ENCODE results near the gene LOC128125822.

LOC128125822 gene

DNA sequence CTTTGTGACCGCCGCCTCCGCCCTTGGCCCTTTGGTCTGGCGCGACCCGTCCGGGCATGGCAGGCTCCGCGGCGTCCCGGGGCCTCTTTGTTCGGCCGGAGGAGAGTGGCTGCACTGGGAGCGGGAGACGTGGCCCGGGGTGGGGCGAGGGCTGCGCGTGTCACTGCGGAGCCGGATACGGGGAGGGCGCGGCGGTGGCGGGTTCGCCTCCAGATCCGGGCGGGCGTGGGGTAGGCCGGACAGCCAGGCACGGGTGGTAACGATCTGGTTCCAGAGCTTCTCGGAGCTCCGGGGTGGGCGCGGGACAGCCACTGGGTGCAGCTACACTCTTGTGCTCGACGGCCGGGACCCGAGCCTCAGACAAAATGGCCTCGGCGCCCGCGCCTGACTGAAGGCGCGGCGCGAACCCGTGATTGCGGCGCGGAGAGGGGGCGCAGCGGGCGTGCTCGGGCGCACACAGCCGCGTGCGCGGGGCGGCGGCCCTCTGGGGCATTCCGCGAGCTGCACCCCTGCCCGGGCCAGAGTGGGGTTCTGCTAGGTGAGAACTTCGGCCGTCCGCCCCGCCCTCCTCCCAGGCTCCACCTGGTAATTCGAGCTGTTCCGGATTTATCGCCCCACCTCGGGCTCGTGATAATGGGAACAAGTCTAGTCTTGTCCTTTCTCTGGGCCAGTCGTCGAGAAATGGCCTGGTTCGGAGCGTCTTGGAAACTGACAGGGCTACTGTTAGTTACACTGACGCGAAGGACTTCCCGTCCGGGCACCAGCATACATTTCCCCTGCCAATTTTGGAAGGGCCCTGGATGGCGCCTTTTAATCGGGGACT is 1.0 kb downstream of the LOC128125822 start:
- H3K27ac ChIP-seq (ENCODE audit: low read depth, low read length), result peak overlapping the region; percentile 97
- Mint-ChIP-seq H3K27ac (peak overlapping the region; percentile 89 to 100 (median 97)), H3K4me3 (peak overlapping the region; percentile 87 to 96 (median 94)), H3K27me3 (no peaks in the 10 kb centered on the region), H3K4me1 (peaks cover 21 to 51% (median 42%) of the 10 kb centered on the region in 7 donors), H3K36me3 (peaks cover 0 to 15% (median 10%) of the 10 kb centered on the region in 5 donors), H3K9me3 (peaks cover 0 to 5% (median 0%) of the 10 kb centered on the region in 11 donors)
- H3K9me3 ChIP-seq (ENCODE audit: control insufficient read depth in 2 of 3, low read length in 3 of 3), result no peaks in the 10 kb centered on the region
- DNase-seq, result peak; percentile 55 to 79 (median 74)
- peaks cover 10 to 16% of the 10 kb centered on the region in 2 donors for H3K4me1 ChIP-seq (ENCODE audit: control insufficient read depth in 2 of 2, insufficient read depth in 2 of 2, low read length in 2 of 2)
- no peaks in the 10 kb centered on the region for H3K27me3 ChIP-seq (ENCODE audit: control insufficient read depth in 2 of 2, insufficient read depth in 2 of 2, low read length in 2 of 2)
- intact Hi-C loops (cut with micrococcal nuclease), result loop anchor here (1.0 to 5.0 kb wide), 5 partner anchors 25 to 221 kb away; no protein-coding TSS in a partner anchor
- POLR2A ChIA-PET, result interaction anchor here (0.6 to 2.5 kb wide), 11 partner anchors 10 to 103 kb away, joined by 3 to 35 read pairs (median 4); partner anchors contain the start of gene PHF3
- CTCF ChIA-PET, result interaction anchor here (0.6 to 2.1 kb wide), 7 partner anchors 11 to 221 kb away, joined by 3 to 15 read pairs (median 4); partner anchors contain the start of gene PHF3
- ATAC-seq, result peak; percentile 28
- peak overlapping the region; percentile 81 for H3K4me3 ChIP-seq (ENCODE audit: low read length)
- H3K36me3 ChIP-seq (ENCODE audit: control insufficient read depth in 2 of 3, insufficient read depth in 3 of 3, low read length in 3 of 3), result peaks cover 4 to 18% (median 5%) of the 10 kb centered on the region in 3 experiments

DNA sequence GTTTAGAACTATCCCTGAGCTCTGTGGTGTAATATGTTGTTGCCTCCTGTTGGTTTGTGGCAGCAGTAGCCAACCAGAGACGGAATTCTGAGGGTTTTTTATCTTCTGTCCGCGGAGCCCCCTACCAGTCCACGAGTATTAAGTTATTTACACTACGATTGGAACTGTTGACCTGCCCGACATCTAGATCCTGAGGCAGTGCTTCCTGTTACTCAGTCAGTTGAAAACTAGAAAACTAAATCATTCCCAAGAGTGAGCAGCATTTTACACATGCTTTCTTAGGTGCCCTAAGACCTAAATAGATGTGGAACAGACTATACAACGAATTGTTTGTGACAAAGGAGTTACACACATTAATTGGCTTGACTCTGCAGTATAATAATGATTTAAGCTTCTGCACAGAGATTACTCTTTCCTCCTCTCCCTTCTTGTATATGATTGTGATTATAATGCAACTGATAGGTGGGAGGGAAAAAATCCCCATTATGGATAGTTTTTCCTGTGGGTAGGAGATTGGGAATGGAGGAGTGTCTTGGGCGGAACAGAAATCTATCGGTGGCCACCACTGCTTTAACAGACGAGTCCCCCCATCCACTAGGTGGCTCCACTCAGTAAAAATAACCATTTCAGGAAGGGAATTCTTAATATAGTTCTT is 1.7 kb downstream of the LOC128125822 start:
- peaks cover 4 to 19% (median 5%) of the 10 kb centered on the region in 3 experiments for H3K36me3 ChIP-seq (ENCODE audit: control insufficient read depth in 2 of 3, insufficient read depth in 3 of 3, low read length in 3 of 3)
- peaks cover 10 to 16% of the 10 kb centered on the region in 2 donors for H3K4me1 ChIP-seq (ENCODE audit: control insufficient read depth in 2 of 2, insufficient read depth in 2 of 2, low read length in 2 of 2)
- DNase-seq (peak in 7 of 9 donors; percentile 19 to 50 (median 39)), ATAC-seq (no peak)
- peaks cover 0 to 5% (median 0%) of the 10 kb centered on the region in 11 donors for H3K9me3 Mint-ChIP-seq
- H3K36me3 Mint-ChIP-seq, result peaks cover 0 to 15% (median 10%) of the 10 kb centered on the region in 5 donors
- ChIA-PET CTCF (interaction anchor here (0.6 to 2.1 kb wide), 11 partner anchors 9 to 221 kb away, joined by 3 to 15 read pairs (median 4); partner anchors contain the start of gene PHF3), POLR2A (interaction anchor here (0.9 to 2.5 kb wide), 9 partner anchors 9 to 102 kb away, joined by 3 to 35 read pairs (median 4); partner anchors contain the start of gene PHF3)
- H3K27me3 Mint-ChIP-seq, result no peaks in the 10 kb centered on the region
- H3K4me3 Mint-ChIP-seq, result peak overlapping the region; percentile 87 to 96 (median 94)
- H3K27ac ChIP-seq (ENCODE audit: low read depth, low read length), result peak overlapping the region; percentile 97
- H3K27ac Mint-ChIP-seq, result peak overlapping the region; percentile 89 to 100 (median 97)
- intact Hi-C loops (cut with micrococcal nuclease), result loop anchor here (1.0 to 5.0 kb wide), 5 partner anchors 24 to 222 kb away; no protein-coding TSS in a partner anchor
- H3K27me3 ChIP-seq (ENCODE audit: control insufficient read depth in 2 of 2, insufficient read depth in 2 of 2, low read length in 2 of 2), result no peaks in the 10 kb centered on the region
- peaks cover 21 to 51% (median 42%) of the 10 kb centered on the region in 7 donors for H3K4me1 Mint-ChIP-seq
- peak overlapping the region; percentile 81 for H3K4me3 ChIP-seq (ENCODE audit: low read length)
- no peaks in the 10 kb centered on the region for H3K9me3 ChIP-seq (ENCODE audit: control insufficient read depth in 2 of 3, low read length in 3 of 3)

- Histone ChIP-seq H3K9me3 (ENCODE audit: control insufficient read depth in 2 of 3, low read length in 3 of 3) (no peaks in the 10 kb centered on the region), H3K27ac (ENCODE audit: low read depth, low read length) (no peak overlapping the region), H3K27me3 (ENCODE audit: control insufficient read depth in 2 of 2, insufficient read depth in 2 of 2, low read length in 2 of 2) (no peaks in the 10 kb centered on the region), H3K4me3 (ENCODE audit: low read length) (peak overlapping the region; percentile 81), H3K36me3 (ENCODE audit: control insufficient read depth in 2 of 3, insufficient read depth in 3 of 3, low read length in 3 of 3) (peaks cover 4 to 24% (median 7%) of the 10 kb centered on the region in 3 experiments), H3K4me1 (ENCODE audit: control insufficient read depth in 2 of 2, insufficient read depth in 2 of 2, low read length in 2 of 2) (peaks cover 10 to 16% of the 10 kb centered on the region in 2 donors)
- Mint-ChIP-seq H3K4me3 (peak overlapping the region; percentile 87 to 96 (median 94)), H3K27me3 (no peaks in the 10 kb centered on the region), H3K27ac (peak overlapping the region in 8 of 9 donors; percentile 89 to 100 (median 97)), H3K4me1 (peaks cover 21 to 51% (median 42%) of the 10 kb centered on the region in 7 donors), H3K9me3 (peaks cover 0 to 5% (median 0%) of the 10 kb centered on the region in 11 donors), H3K36me3 (peaks cover 0 to 15% (median 11%) of the 10 kb centered on the region in 5 donors)
- intact Hi-C loops (cut with micrococcal nuclease), result loop anchor here (5.0 kb wide), 2 partner anchors 67 to 113 kb away; no protein-coding TSS in a partner anchor
- ATAC-seq, result no peak
- ChIA-PET POLR2A (interaction anchor here (1.2 to 2.5 kb wide), 3 partner anchors 24 to 61 kb away, joined by 3 to 35 read pairs (median 4); partner anchors contain the start of gene PHF3), CTCF (interaction anchor here (0.7 to 2.1 kb wide), 8 partner anchors 9 to 140 kb away, joined by 3 to 15 read pairs (median 4); partner anchors contain the start of gene PHF3)
- no peak for DNase-seq
Measured at GRCh38 chr6:63574554-63574900, 2.2 kb downstream of the LOC128125822 start.

DNA sequence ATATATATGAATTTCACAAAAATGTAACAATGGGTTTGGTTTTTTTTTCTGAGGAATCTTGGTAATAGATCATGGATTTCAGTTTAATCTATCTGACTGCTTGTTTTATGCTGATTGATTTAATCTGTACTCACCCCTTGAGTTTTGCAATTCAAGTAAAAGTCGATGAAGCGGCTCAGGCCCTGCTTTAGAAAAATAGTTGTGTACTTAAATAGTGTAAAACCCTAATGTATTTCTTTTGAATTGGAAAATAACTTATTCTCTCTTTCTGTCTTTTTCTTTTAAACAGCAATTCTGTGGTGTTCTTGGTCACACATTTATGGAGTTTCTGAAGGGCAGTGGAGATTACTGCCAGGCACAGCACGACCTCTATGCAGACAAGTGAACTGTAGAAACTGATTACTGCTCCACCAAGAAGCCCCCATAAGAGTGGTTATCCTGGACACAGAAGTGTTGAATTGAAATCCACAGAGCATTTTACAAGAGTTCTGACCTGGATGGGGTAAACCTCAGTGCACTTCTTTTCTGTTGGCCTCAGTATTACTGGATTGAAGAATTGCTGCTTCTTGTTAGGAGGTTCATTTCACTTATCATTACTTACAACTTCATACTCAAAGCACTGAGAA is 4.0 kb downstream of the LOC128125822 start:
- peaks cover 10 to 16% of the 10 kb centered on the region in 2 donors for H3K4me1 ChIP-seq (ENCODE audit: control insufficient read depth in 2 of 2, insufficient read depth in 2 of 2, low read length in 2 of 2)
- Mint-ChIP-seq H3K4me3 (peak overlapping the region in 3 of 10 donors; percentile 5 to 12 (median 10)), H3K4me1 (peaks cover 21 to 43% (median 39%) of the 10 kb centered on the region in 7 donors), H3K27me3 (no peaks in the 10 kb centered on the region), H3K27ac (peak overlapping the region in 1 of 9 donors; percentile 38), H3K9me3 (peaks cover 0 to 5% (median 0%) of the 10 kb centered on the region in 11 donors), H3K36me3 (peaks cover 9 to 30% (median 27%) of the 10 kb centered on the region in 5 donors)
- peaks cover 10 to 36% (median 19%) of the 10 kb centered on the region in 3 experiments for H3K36me3 ChIP-seq (ENCODE audit: control insufficient read depth in 2 of 3, insufficient read depth in 3 of 3, low read length in 3 of 3)
- ChIA-PET POLR2A (interaction anchor here (1.0 kb wide), 1 partner anchor 60 kb away, joined by 4 read pairs; the partner anchor contains the start of gene PHF3), CTCF (no interaction called here)
- H3K27me3 ChIP-seq (ENCODE audit: control insufficient read depth in 2 of 2, insufficient read depth in 2 of 2, low read length in 2 of 2), result no peaks in the 10 kb centered on the region
- no peaks in the 10 kb centered on the region for H3K9me3 ChIP-seq (ENCODE audit: control insufficient read depth in 2 of 3, low read length in 3 of 3)
- H3K4me3 ChIP-seq (ENCODE audit: low read length), result no peak overlapping the region
- ATAC-seq, result no peak
- no peak for DNase-seq
- no peak overlapping the region for H3K27ac ChIP-seq (ENCODE audit: low read depth, low read length)
- intact Hi-C loops (cut with micrococcal nuclease), result no loop called here

DNA sequence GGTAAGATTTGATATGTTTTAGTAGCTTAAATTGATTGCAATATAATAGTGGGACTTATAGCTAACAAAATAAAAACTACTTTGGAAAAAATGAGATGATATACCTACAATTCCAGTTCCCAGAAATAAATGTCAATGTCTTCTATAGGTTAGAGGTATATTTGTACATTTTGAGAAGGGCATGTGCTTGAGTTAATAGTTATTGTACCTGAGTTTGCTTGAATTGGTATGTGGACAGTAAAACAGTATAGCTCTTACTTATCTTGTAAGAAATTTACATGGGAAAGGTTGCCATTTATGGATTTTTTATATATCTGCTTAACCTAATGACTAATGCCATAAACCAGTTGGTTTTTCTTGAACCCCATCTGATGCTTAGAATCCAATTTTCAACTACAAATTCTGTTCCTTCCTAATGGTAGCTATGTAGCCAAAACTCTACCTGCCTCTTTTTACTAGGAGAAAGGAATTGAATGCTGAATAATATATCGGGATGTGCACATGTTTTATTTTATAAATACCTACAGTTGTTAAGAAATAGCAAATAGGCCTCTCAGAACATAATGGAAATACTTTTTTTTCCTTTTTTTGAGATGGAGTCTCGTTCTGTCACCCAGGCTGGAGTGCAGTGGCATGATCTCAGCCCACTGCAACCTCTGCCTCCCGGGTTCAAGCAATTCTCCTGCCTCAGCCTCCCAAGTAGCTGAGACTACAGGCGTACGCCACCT is 4.9 kb downstream of the LOC128125822 start:
- no peaks in the 10 kb centered on the region for H3K9me3 ChIP-seq (ENCODE audit: control insufficient read depth in 2 of 3, low read length in 3 of 3)
- no peak overlapping the region for H3K27ac ChIP-seq (ENCODE audit: low read depth, low read length)
- intact Hi-C loops (cut with micrococcal nuclease), result no loop called here
- Mint-ChIP-seq H3K27ac (peak overlapping the region in 1 of 9 donors; percentile 32), H3K4me3 (no peak overlapping the region), H3K9me3 (peaks cover 0 to 2% (median 0%) of the 10 kb centered on the region in 11 donors), H3K27me3 (no peaks in the 10 kb centered on the region), H3K4me1 (peaks cover 17 to 38% (median 33%) of the 10 kb centered on the region in 7 donors), H3K36me3 (peaks cover 10 to 32% (median 29%) of the 10 kb centered on the region in 5 donors)
- H3K36me3 ChIP-seq (ENCODE audit: control insufficient read depth in 2 of 3, insufficient read depth in 3 of 3, low read length in 3 of 3), result peaks cover 10 to 36% (median 19%) of the 10 kb centered on the region in 3 experiments
- no peak for DNase-seq
- ChIA-PET POLR2A (interaction anchor here (1.0 kb wide), 1 partner anchor 59 kb away, joined by 4 read pairs; the partner anchor contains the start of gene PHF3), CTCF (no interaction called here)
- peaks cover 10 to 12% of the 10 kb centered on the region in 2 donors for H3K4me1 ChIP-seq (ENCODE audit: control insufficient read depth in 2 of 2, insufficient read depth in 2 of 2, low read length in 2 of 2)
- H3K27me3 ChIP-seq (ENCODE audit: control insufficient read depth in 2 of 2, insufficient read depth in 2 of 2, low read length in 2 of 2), result no peaks in the 10 kb centered on the region
- no peak for ATAC-seq
- no peak overlapping the region for H3K4me3 ChIP-seq (ENCODE audit: low read length)
